HG03025 (cell line): ENCODE measurements around the gene RRAS2.
"Not testable (repeated sequence)": the region's sequence is repeated elsewhere in the genome, so short reads cannot be mapped to it uniquely, and the experiment has no call there.

Experiments
- ATAC-seq: cut with Tn5 transposase; IDR thresholded peaks from one replicate; pipeline ENCODE4 v1.9.1; 2021; ENCODE audit warnings: mild to moderate bottlenecking, moderate library complexity; ENCODE audit not compliant: unreplicated experiment, low FRiP score

The RRAS2 gene

GRCh38 chr11:14310679-14311078, 48.3 kb downstream of the RRAS2 start:
- ATAC-seq, result no peak

GRCh38 chr11:14309425-14310192, 49.4 kb downstream of the RRAS2 start:
- no peak for ATAC-seq

- ATAC-seq, result peak; percentile 43
These were observed 50.0 kb downstream of the RRAS2 start for GRCh38 chr11:14308897-14309387.

- peak; percentile 32 for ATAC-seq
These were observed 50.7 kb downstream of the RRAS2 start for GRCh38 chr11:14308114-14308896.

- ATAC-seq, result no peak
These were observed 52.5 kb downstream of the RRAS2 start for GRCh38 chr11:14306481-14306880.

- no peak for ATAC-seq
These were observed 53.3 kb downstream of the RRAS2 start for GRCh38 chr11:14305649-14306048.

- ATAC-seq, result no peak
These were observed 54.4 kb downstream of the RRAS2 start for GRCh38 chr11:14304601-14305000.

- peak; percentile 68 for ATAC-seq
These were observed 58.2 kb downstream of the RRAS2 start for GRCh38 chr11:14300661-14301304.

- no peak for ATAC-seq
These were observed 59.1 kb downstream of the RRAS2 start for GRCh38 chr11:14299921-14300320.

- no peak for ATAC-seq
These were observed 68.6 kb downstream of the RRAS2 start for GRCh38 chr11:14290422-14290821.

- no peak for ATAC-seq
These were observed 70.6 kb downstream of the RRAS2 start for GRCh38 chr11:14288189-14288935.

GRCh38 chr11:14278869-14279268, 80.1 kb downstream of the RRAS2 start:
- ATAC-seq, result not testable (repeated sequence)

- ATAC-seq, result no peak
These were observed 83.9 kb downstream of the RRAS2 start for GRCh38 chr11:14275076-14275475.

GRCh38 chr11:14273895-14274294, 85.1 kb downstream of the RRAS2 start:
- no peak for ATAC-seq

GRCh38 chr11:14270690-14271542, 88.1 kb downstream of the RRAS2 start:
- peak; percentile 58 for ATAC-seq

GRCh38 chr11:14269692-14270573, 89.0 kb downstream of the RRAS2 start:
- no peak for ATAC-seq

GRCh38 chr11:14267861-14268635, 90.9 kb downstream of the RRAS2 start:
- ATAC-seq, result no peak

- no peak for ATAC-seq
These were observed 92.4 kb downstream of the RRAS2 start for GRCh38 chr11:14266622-14267021.
